ENCODE measurements around the gene CDC73. TPM values are rescaled to one million over a fixed set of nuclear protein-coding genes. Genes with fewer than 3 reads are reported as not detected.

The CDC73 gene
- total RNA-seq, 1 donor from 2014 or later, result 59.8 TPM

- ATAC-seq (no peak), DNase-seq (no peak)
- intact Hi-C loops (cut with DNase I), result no loop called here
- H3K9me3 ChIP-seq, result no peaks in the 10 kb centered on the region
- H3K36me3 ChIP-seq, result peaks cover 20% of the 10 kb centered on the region
- peak overlapping the region; percentile 97 for H3K4me3 ChIP-seq
- H3K27ac ChIP-seq, result peak overlapping the region; percentile 94
- no peak for TF ChIP-seq CTCF (IDR thresholded peaks at IDR 0.05)
- H3K27me3 ChIP-seq (ENCODE audit: low read depth), result no peaks in the 10 kb centered on the region
- H3K4me1 ChIP-seq, result peaks cover 20% of the 10 kb centered on the region
These were observed 17.9 kb upstream of the CDC73 start for GRCh38 chr1:193103759-193104501.

- intact Hi-C loops (cut with DNase I), result no loop called here
- peaks cover 20% of the 10 kb centered on the region for H3K4me1 ChIP-seq
These were observed 17.3 kb upstream of the CDC73 start for GRCh38 chr1:193104502-193104906.

GRCh38 chr1:193104907-193105820, 16.7 kb upstream of the CDC73 start, which contains the start of gene GLRX2:
Gene GLRX2, minus strand, starts transcription at chr1:193105414. Its CDS starts 32 bp downstream, at chr1:193105382.
- Histone ChIP-seq H3K4me1 (peaks cover 20% of the 10 kb centered on the region), H3K9me3 (no peaks in the 10 kb centered on the region), H3K36me3 (peaks cover 8% of the 10 kb centered on the region), H3K4me3 (peak within 1 kb of the TSS; percentile 97), H3K27ac (peak within 1 kb of the TSS; percentile 94), H3K27me3 (ENCODE audit: low read depth) (no peaks in the 10 kb centered on the region)
- DNase-seq, result peak; percentile 91
- peak; percentile 98 to 99 for ATAC-seq
- peak; percentile 22 for TF ChIP-seq CTCF (IDR thresholded peaks at IDR 0.05)
- intact Hi-C loops (cut with DNase I), result no loop called here

More at GRCh38 chr1:193104502-193104906, 17.3 kb upstream of the CDC73 start:
- no peak for TF ChIP-seq CTCF (IDR thresholded peaks at IDR 0.05)
- Histone ChIP-seq H3K4me3 (peak overlapping the region; percentile 97), H3K36me3 (peaks cover 14% of the 10 kb centered on the region), H3K27ac (peak overlapping the region; percentile 94), H3K9me3 (no peaks in the 10 kb centered on the region), H3K27me3 (ENCODE audit: low read depth) (no peaks in the 10 kb centered on the region)
- peak; percentile 75 for DNase-seq
- ATAC-seq, result peak; percentile 72 to 75

GRCh38 chr1:193105821-193106177, 16.0 kb upstream of the CDC73 start:
- no peak for ATAC-seq
- Histone ChIP-seq H3K27ac (peak overlapping the region; percentile 94), H3K36me3 (peaks cover 1% of the 10 kb centered on the region), H3K27me3 (ENCODE audit: low read depth) (no peaks in the 10 kb centered on the region), H3K4me3 (peak overlapping the region; percentile 97), H3K9me3 (no peaks in the 10 kb centered on the region), H3K4me1 (peaks cover 20% of the 10 kb centered on the region)
- no peak for TF ChIP-seq CTCF (IDR thresholded peaks at IDR 0.05)
- intact Hi-C loops (cut with DNase I), result no loop called here
- DNase-seq, result no peak

GRCh38 chr1:193108471-193108870, 13.4 kb upstream of the CDC73 start:
- H3K27ac ChIP-seq, result no peak overlapping the region
- TF ChIP-seq CTCF (IDR thresholded peaks at IDR 0.05), result no peak
- no peaks in the 10 kb centered on the region for H3K36me3 ChIP-seq
- H3K4me3 ChIP-seq, result no peak overlapping the region
- peaks cover 19% of the 10 kb centered on the region for H3K4me1 ChIP-seq
- intact Hi-C loops (cut with DNase I), result no loop called here
- no peak for ATAC-seq
- no peak for DNase-seq
- H3K27me3 ChIP-seq (ENCODE audit: low read depth), result no peaks in the 10 kb centered on the region
- H3K9me3 ChIP-seq, result no peaks in the 10 kb centered on the region
